Measurements from ENCODE around the gene EN2.

The EN2 gene

GRCh38 chr7:155416646-155417380, 41.1 kb upstream of the EN2 start:
- H3K27ac ChIP-seq (ENCODE audit: low read length), result no peak overlapping the region

GRCh38 chr7:155418304-155418703, 39.6 kb upstream of the EN2 start:
- Histone ChIP-seq H3K4me3 (ENCODE audit: low read length) (no peak overlapping the region), H3K27me3 (ENCODE audit: low read depth, low read length) (peaks cover 6% of the 10 kb centered on the region; the same call in 1 of the 2 replicates)
- TF ChIP-seq EZH2phosphoT487 (IDR thresholded peaks at IDR 0.05; ENCODE audit: low read depth), result no peak
- no peak for TF ChIP-seq CTCF (IDR thresholded peaks at IDR 0.05; ENCODE audit: low read depth, low read length)

More at GRCh38 chr7:155416646-155417380, 41.1 kb upstream of the EN2 start:
- Histone ChIP-seq H3K79me2 (ENCODE audit: low read length) (no peaks in the 10 kb centered on the region), H3K4me3 (ENCODE audit: low read length) (no peak overlapping the region), H3K9me3 (ENCODE audit: insufficient read depth, low read length) (no peaks in the 10 kb centered on the region), H4K20me1 (ENCODE audit: insufficient read depth, low read length) (no peaks in the 10 kb centered on the region), H3K4me1 (ENCODE audit: low read length) (0 out of 2 replicates have a peak, but pooled peaks cover 5% of the 10 kb centered on the region), H3K27me3 (ENCODE audit: low read depth, low read length) (peaks cover 6% of the 10 kb centered on the region; the same call in 1 of the 2 replicates), H3K4me2 (ENCODE audit: low read length) (no peak overlapping the region), H2AFZ (ENCODE audit: low read depth, low read length) (no peak overlapping the region), H3K9ac (ENCODE audit: low read length) (no peak overlapping the region), H3K36me3 (replicated peaks; ENCODE audit: low read depth, low read length) (no peaks in the 10 kb centered on the region)
- no peak for TF ChIP-seq EZH2phosphoT487 (IDR thresholded peaks at IDR 0.05; ENCODE audit: low read depth)
- TF ChIP-seq CTCF (IDR thresholded peaks at IDR 0.05; ENCODE audit: low read depth, low read length), result no peak

GRCh38 chr7:155418941-155419755, 38.8 kb upstream of the EN2 start:
- H4K20me1 ChIP-seq (ENCODE audit: insufficient read depth, low read length), result no peaks in the 10 kb centered on the region
- no peaks in the 10 kb centered on the region for H3K9me3 ChIP-seq (ENCODE audit: insufficient read depth, low read length)
- H3K4me2 ChIP-seq (ENCODE audit: low read length), result no peak overlapping the region
- H3K4me3 ChIP-seq (ENCODE audit: low read length), result no peak overlapping the region
- H3K4me1 ChIP-seq (ENCODE audit: low read length), result no peaks in the 10 kb centered on the region
- H3K36me3 ChIP-seq (replicated peaks; ENCODE audit: low read depth, low read length), result no peaks in the 10 kb centered on the region
- H3K79me2 ChIP-seq (ENCODE audit: low read length), result no peaks in the 10 kb centered on the region
- TF ChIP-seq EZH2phosphoT487 (IDR thresholded peaks at IDR 0.05; ENCODE audit: low read depth), result no peak
- no peak for TF ChIP-seq CTCF (IDR thresholded peaks at IDR 0.05; ENCODE audit: low read depth, low read length)
- H2AFZ ChIP-seq (ENCODE audit: low read depth, low read length), result no peak overlapping the region
- H3K9ac ChIP-seq (ENCODE audit: low read length), result no peak overlapping the region
- no peak overlapping the region for H3K27ac ChIP-seq (ENCODE audit: low read length)
- H3K27me3 ChIP-seq (ENCODE audit: low read depth, low read length), result peaks cover 6% of the 10 kb centered on the region; the same call in 1 of the 2 replicates

More at GRCh38 chr7:155418304-155418703, 39.6 kb upstream of the EN2 start:
- H3K36me3 ChIP-seq (replicated peaks; ENCODE audit: low read depth, low read length), result no peaks in the 10 kb centered on the region
- no peaks in the 10 kb centered on the region for H3K9me3 ChIP-seq (ENCODE audit: insufficient read depth, low read length)
- H4K20me1 ChIP-seq (ENCODE audit: insufficient read depth, low read length), result no peaks in the 10 kb centered on the region
- no peak overlapping the region for H3K4me2 ChIP-seq (ENCODE audit: low read length)
- no peak overlapping the region for H2AFZ ChIP-seq (ENCODE audit: low read depth, low read length)
- H3K9ac ChIP-seq (ENCODE audit: low read length), result no peak overlapping the region
- H3K27ac ChIP-seq (ENCODE audit: low read length), result no peak overlapping the region
- no peaks in the 10 kb centered on the region for H3K4me1 ChIP-seq (ENCODE audit: low read length)
- no peaks in the 10 kb centered on the region for H3K79me2 ChIP-seq (ENCODE audit: low read length)

GRCh38 chr7:155420116-155420515, 37.8 kb upstream of the EN2 start:
- H3K27me3 ChIP-seq (ENCODE audit: low read depth, low read length), result peaks cover 6% of the 10 kb centered on the region; the same call in 1 of the 2 replicates
- TF ChIP-seq CTCF (IDR thresholded peaks at IDR 0.05; ENCODE audit: low read depth, low read length) (no peak), EZH2phosphoT487 (IDR thresholded peaks at IDR 0.05; ENCODE audit: low read depth) (no peak)

More at GRCh38 chr7:155420116-155420515, 37.8 kb upstream of the EN2 start:
- no peak overlapping the region for H2AFZ ChIP-seq (ENCODE audit: low read depth, low read length)
- no peaks in the 10 kb centered on the region for H3K4me1 ChIP-seq (ENCODE audit: low read length)
- H3K9ac ChIP-seq (ENCODE audit: low read length), result no peak overlapping the region
- no peaks in the 10 kb centered on the region for H4K20me1 ChIP-seq (ENCODE audit: insufficient read depth, low read length)
- H3K27ac ChIP-seq (ENCODE audit: low read length), result no peak overlapping the region
- no peak overlapping the region for H3K4me2 ChIP-seq (ENCODE audit: low read length)
- H3K4me3 ChIP-seq (ENCODE audit: low read length), result no peak overlapping the region
- no peaks in the 10 kb centered on the region for H3K36me3 ChIP-seq (replicated peaks; ENCODE audit: low read depth, low read length)
- no peaks in the 10 kb centered on the region for H3K9me3 ChIP-seq (ENCODE audit: insufficient read depth, low read length)
- H3K79me2 ChIP-seq (ENCODE audit: low read length), result no peaks in the 10 kb centered on the region
